OCI-LY3 (cell line): ENCODE results near the gene ZFAND5.

Source experiments
- CTCF ChIP-seq: fragments of 200-600, 300-600 bp; sonication (generic); IDR thresholded peaks from 2 replicates; pipeline ENCODE4 v1.5.1; 2014; ENCODE audit warnings: antibody characterized with exemption, low read length, low read depth
- EZH2phosphoT487 ChIP-seq: fragments of 200-600 bp; shearing (Covaris generic); IDR thresholded peaks from 2 replicates; pipeline ENCODE4 v1.6.1; 2018; ENCODE audit warnings: antibody characterized with exemption, mixed run types, low read depth

GRCh38 chr9:72349911-72350310, 15.1 kb downstream of the ZFAND5 start:
- TF ChIP-seq CTCF, result no peak
- no peak for TF ChIP-seq EZH2phosphoT487
